IMR-90 (cell line): ENCODE results near the gene PRKN. TPM values are rescaled to one million over a fixed set of nuclear protein-coding genes. Genes with fewer than 3 reads are reported as not detected.

Source experiments
- ATAC-seq: fragments of 200-7000 bp; cut with Tn5 transposase; 2 replicates; pipeline ENCODE4 v1.9.1; 2020; ENCODE audit warnings: low read depth, mild to moderate bottlenecking, moderate library complexity
- BruUV-seq: library from RNA; stranded (reverse); fragments of 400-500 nt; replicated peaks from 2 replicates; lab custom pipeline; 2021; lab: Mats Ljungman, UMichigan
- CTCF ChIA-PET: fragments of 300-600 bp; formaldehyde crosslinking; extraction: SDS; loops from one replicate; lab custom pipeline; 2021; ENCODE audit warnings: antibody characterized with exemption; lab: Yijun Ruan, JAX
- POLR2A ChIA-PET: fragments of 300-600 bp; sonication (Branson Sonifier 250); formaldehyde crosslinking; loops from one replicate; lab custom pipeline; 2022; ENCODE audit warnings: antibody characterized with exemption; ENCODE audit not compliant: unreplicated experiment; lab: Charles Lee
- DNase-seq: peaks from one replicate; pipeline ENCODE4 v3.0.0; 2013
- H2AFZ ChIP-seq: replicated peaks from 2 replicates; pipeline ENCODE3; 2013; ENCODE audit warnings: low read length, mild to moderate bottlenecking; ENCODE audit not compliant: poor library complexity
- H2AK5ac ChIP-seq: 2 replicates; pipeline ENCODE4 v1.6.1; 2013; ENCODE audit warnings: low read depth, low read length, inconsistent platforms
- H2AK9ac ChIP-seq: replicated peaks from 2 replicates; pipeline ENCODE3; 2013; ENCODE audit warnings: mild to moderate bottlenecking, low read depth, low read length, moderate library complexity; ENCODE audit not compliant: poor library complexity
- H2BK120ac ChIP-seq: 2 replicates; pipeline ENCODE4 v1.6.1; 2013; ENCODE audit warnings: low read depth, low read length, inconsistent platforms
- H2BK15ac ChIP-seq: 3 replicates; pipeline ENCODE4 v1.6.1; 2013; ENCODE audit warnings: low read depth, low read length, inconsistent platforms
- H2BK20ac ChIP-seq: 2 replicates; pipeline ENCODE4 v1.6.1; 2013; ENCODE audit warnings: low read depth, mild to moderate bottlenecking, inconsistent platforms, low read length, moderate library complexity
- H2BK5ac ChIP-seq: 2 replicates; pipeline ENCODE4 v1.6.1; 2013; ENCODE audit warnings: mild to moderate bottlenecking, low read depth, low read length, inconsistent platforms; ENCODE audit not compliant: poor library complexity, severe bottlenecking
- H3K14ac ChIP-seq: replicated peaks from 2 replicates; pipeline ENCODE4 v1.6.1; 2013; ENCODE audit warnings: low read depth, low read length, inconsistent platforms
- H3K18ac ChIP-seq: 2 replicates; pipeline ENCODE4 v1.6.1; 2013; ENCODE audit warnings: low read depth, low read length, control low read depth
- H3K23ac ChIP-seq: 2 replicates; pipeline ENCODE4 v1.6.1; 2013; ENCODE audit warnings: low read depth, low read length, inconsistent platforms
- H3K27ac ChIP-seq: 2 replicates; pipeline ENCODE4 v1.5.1; 2013; ENCODE audit warnings: mild to moderate bottlenecking, control low read depth, low read length; ENCODE audit not compliant: insufficient read depth
- H3K27me3 ChIP-seq: 2 replicates; pipeline ENCODE4 v1.6.1; 2013; ENCODE audit warnings: low read length; ENCODE audit not compliant: control insufficient read depth, insufficient read depth
- H3K36me3 ChIP-seq: 2 replicates; pipeline ENCODE4 v1.6.1; 2013; ENCODE audit warnings: low read length, mixed read lengths; ENCODE audit not compliant: control insufficient read depth, insufficient read depth
- H3K4ac ChIP-seq: 2 replicates; pipeline ENCODE4 v1.6.1; 2013; ENCODE audit warnings: low read depth, low read length, inconsistent platforms
- H3K4me1 ChIP-seq: 2 replicates; pipeline ENCODE4 v1.6.1; 2013; ENCODE audit warnings: low read length, mixed read lengths; ENCODE audit not compliant: control insufficient read depth, insufficient read depth
- H3K4me2 ChIP-seq: 2 replicates; pipeline ENCODE4 v1.6.1; 2013; ENCODE audit warnings: low read depth, mild to moderate bottlenecking, control low read depth, low read length, moderate library complexity
- H3K4me3 ChIP-seq: 2 replicates; pipeline ENCODE4 v1.5.1; 2013; ENCODE audit warnings: low read depth, mild to moderate bottlenecking, control low read depth, low read length, moderate library complexity; ENCODE audit not compliant: insufficient read depth
- H3K56ac ChIP-seq: 2 replicates; pipeline ENCODE4 v1.6.1; 2013; ENCODE audit warnings: low read length, inconsistent platforms; ENCODE audit not compliant: insufficient read depth; ENCODE audit errors: extremely low read depth
- H3K79me1 ChIP-seq, 2 experiments: 2 replicates each; pipeline ENCODE4 v1.6.1; 2013; ENCODE audit warnings: low read length in 2 of 2, inconsistent platforms in 1 of 2, low read depth in 1 of 2
- H3K9ac ChIP-seq: 2 replicates; pipeline ENCODE4 v1.6.1; 2013; ENCODE audit warnings: low read depth, low read length, control low read depth
- H3K9me1 ChIP-seq: 2 replicates; pipeline ENCODE4 v1.6.1; 2013; ENCODE audit warnings: low read length, inconsistent platforms; ENCODE audit not compliant: insufficient read depth
- H3K9me3 ChIP-seq: 2 replicates; pipeline ENCODE4 v1.6.1; 2013; ENCODE audit warnings: low read length; ENCODE audit not compliant: control insufficient read depth, insufficient read depth
- H4K20me1 ChIP-seq: 2 replicates; pipeline ENCODE4 v1.6.1; 2013; ENCODE audit warnings: low read length, inconsistent platforms; ENCODE audit not compliant: insufficient read depth
- H4K5ac ChIP-seq: 2 replicates; pipeline ENCODE4 v1.6.1; 2013; ENCODE audit warnings: mild to moderate bottlenecking, low read depth, low read length, control low read depth
- H4K8ac ChIP-seq, 2 experiments: 2 replicates each; pipeline ENCODE4 v1.6.1; 2013; ENCODE audit warnings: low read depth in 2 of 2, low read length in 2 of 2, control low read depth in 1 of 2, inconsistent platforms in 1 of 2
- H4K91ac ChIP-seq: 2 replicates; pipeline ENCODE4 v1.6.1; 2013; ENCODE audit warnings: low read depth, low read length, inconsistent platforms; ENCODE audit not compliant: insufficient read depth
- MAFK ChIP-seq: IDR thresholded peaks from 2 replicates; pipeline ENCODE4 v1.6.1; 2012; ENCODE audit warnings: low read depth, low read length, improper control_type of control experiment
- WGBS, 2 experiments: methylation state at CpG; one replicate each; pipeline versions ENCODE4 v1.1.5 to v1.1.7; 2013; ENCODE audit warnings: missing lambda C conversion rate in 2 of 2; ENCODE audit not compliant: insufficient read length in 1 of 2; ENCODE audit errors: extremely low coverage in 2 of 2; 5-methylcytosine and 5-hydroxymethylcytosine counted together
- dilution Hi-C: fragments of 300-500 bp; cut with HindIII; formaldehyde crosslinking; loops from one replicate; pipeline ENCODE4 v1.14.3; 2018; ENCODE audit warnings: low sequenced_read_pairs; ENCODE audit not compliant: unreplicated experiment
- in situ Hi-C: fragments of 300-500 bp; cut with MboI; formaldehyde crosslinking; loops from 3 replicates; pipeline ENCODE4 v1.14.3; 2019; ENCODE audit warnings: low sequenced_read_pairs, inconsistent platforms, mixed read lengths
- intact Hi-C: fragments of 100-400 bp; cut with micrococcal nuclease; formaldehyde crosslinking; loops from 2 replicates; pipeline ENCODE4 v1.10.0; 2022
- polyA plus RNA-seq, 3 experiments: library from polyadenylated mRNA; depleted of rRNA; stranded (reverse); fragments of >200 nt; gene quantifications; 2 replicates each; pipeline ENCODE4 v1.2.3, GENCODE V29; 2012; ENCODE audit warnings: low replicate concordance in 1 of 3
- total RNA-seq: library from RNA; depleted of rRNA; stranded (reverse); fragments of >200 nt; gene quantifications from 2 replicates; pipeline ENCODE4 v1.2.3, GENCODE V29; 2012

The PRKN gene
- total and polyA plus RNA-seq, 2 of the 4 experiments (the other 2 are of a cell fraction), result 0.15 to 0.18 TPM

DNA sequence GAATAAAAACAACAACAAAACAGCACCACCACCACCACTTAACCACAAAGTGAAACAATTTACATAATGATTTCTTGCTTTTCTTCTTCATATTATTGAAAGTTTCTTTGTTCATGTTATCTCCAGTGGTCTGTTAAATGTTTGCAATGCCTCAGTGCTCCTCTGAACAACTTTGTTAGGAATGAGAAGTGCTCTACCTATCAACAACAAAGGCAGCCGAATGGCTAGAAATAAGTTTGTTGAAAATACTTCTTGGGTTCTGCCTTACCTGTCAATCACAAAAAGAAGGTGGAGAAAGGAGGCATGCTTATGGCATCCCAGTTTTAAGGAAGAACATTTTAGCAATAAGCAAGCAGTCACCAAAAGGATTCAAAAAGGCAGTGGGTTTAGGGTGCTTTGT is 490.2 kb downstream of the PRKN start:
- Histone ChIP-seq H2AK9ac (no peak overlapping the region), H3K27ac (no peak overlapping the region), H4K20me1 (no peaks in the 10 kb centered on the region), H4K91ac (no peak overlapping the region), H2AFZ (no peak overlapping the region), H2BK5ac (no peak overlapping the region), H3K27me3 (no peaks in the 10 kb centered on the region), H3K36me3 (no peaks in the 10 kb centered on the region), H3K4me1 (no peaks in the 10 kb centered on the region), H3K79me1 (no peaks in the 10 kb centered on the region), H3K9me3 (peaks cover 11% of the 10 kb centered on the region), H3K4me3 (no peak overlapping the region), H2BK120ac (no peak overlapping the region), H3K18ac (no peak overlapping the region), H3K4me2 (no peak overlapping the region), H2BK15ac (no peak overlapping the region), H3K14ac (no peak overlapping the region), H4K8ac (no peak overlapping the region), H2BK20ac (no peak overlapping the region), H3K56ac (no peak overlapping the region), H3K9ac (no peak overlapping the region), H2AK5ac (no peak overlapping the region), H3K23ac (no peak overlapping the region), H3K4ac (no peak overlapping the region), H3K9me1 (no peaks in the 10 kb centered on the region), H4K5ac (no peak overlapping the region)
- in situ Hi-C loops (no loop called here), intact Hi-C loops (no loop called here), dilution Hi-C loops (no loop called here)
- ChIA-PET CTCF (no interaction called here), POLR2A (no interaction called here)
- BruUV-seq, result no TSS peak
- no peak for TF ChIP-seq MAFK
- no peak for DNase-seq
- ATAC-seq, result no peak
- WGBS, 2 experiments, result no CpG with 5 or more reads among the region's 1 CpG
